ENCODE data around the gene PABPN1L.

GRCh38 chr16:88880226-88881006 lies 14.0 kb upstream of the PABPN1L start:
- TF ChIP-seq SP1 (IDR thresholded peaks at IDR 0.05; ENCODE audit: low read depth) (no peak), ZBTB33 (IDR thresholded peaks at IDR 0.05; ENCODE audit: extremely low read depth, insufficient replicate concordance, low read length) (no peak), CTCF (IDR thresholded peaks at IDR 0.05 in 2 of 3, conservative IDR thresholded peaks at IDR 0.05 in 1 of 3; ENCODE audit: borderline replicate concordance in 1 of 3, insufficient read depth in 1 of 3, low read depth in 2 of 3, low read length in 2 of 3) (no peak), JUND (IDR thresholded peaks at IDR 0.05) (no peak), POLR2A (IDR thresholded peaks at IDR 0.05; ENCODE audit: borderline replicate concordance, extremely low read depth, insufficient read depth, insufficient read length) (no peak), RAD21 (IDR thresholded peaks at IDR 0.05; ENCODE audit: low read depth) (no peak), ELF1 (IDR thresholded peaks at IDR 0.05; ENCODE audit: borderline replicate concordance, low read depth) (no peak), EZH2 (IDR thresholded peaks at IDR 0.05) (no peak), ZNF274 (IDR thresholded peaks at IDR 0.05; ENCODE audit: low read depth, low read length) (no peak), REST (IDR thresholded peaks at IDR 0.05; ENCODE audit: low read depth) (no peak), EZH2phosphoT487 (IDR thresholded peaks at IDR 0.05; ENCODE audit: borderline replicate concordance) (no peak)

All from HCT116 (cell line).